ENCODE data around the gene TAL2.

GRCh38 chr9:105701145-105701544 lies 38.9 kb downstream of the TAL2 start:
- TF ChIP-seq CTCF (IDR thresholded peaks at IDR 0.05; ENCODE audit: extremely low read depth in 1 of 2, insufficient read depth in 1 of 2, low read depth in 1 of 2, low read length in 2 of 2) (no peak), POLR2A (IDR thresholded peaks at IDR 0.05; ENCODE audit: low read depth, low read length) (no peak), POLR2AphosphoS5 (IDR thresholded peaks at IDR 0.05; ENCODE audit: insufficient read depth, low read depth, low read length) (no peak), JUN (IDR thresholded peaks at IDR 0.05; ENCODE audit: borderline replicate concordance, insufficient read depth, insufficient read length, low read depth) (no peak), EZH2 (IDR thresholded peaks at IDR 0.05; ENCODE audit: borderline replicate concordance, low read depth, low read length, severe bottlenecking) (no peak), MAX (IDR thresholded peaks at IDR 0.05; ENCODE audit: insufficient read depth, insufficient read length) (no peak), MYC (IDR thresholded peaks at IDR 0.05; ENCODE audit: low read depth, low read length) (no peak), GATA2 (IDR thresholded peaks at IDR 0.05; ENCODE audit: insufficient read depth, insufficient read length, low read depth, low read length) (no peak)
